K562 (cell line): Measurements from ENCODE around the gene RNF32. TPM values are rescaled to one million over a fixed set of nuclear protein-coding genes. Genes with fewer than 3 reads are reported as not detected.
"Not testable (repeated sequence)": the region's sequence is repeated elsewhere in the genome, so short reads cannot be mapped to it uniquely, and the experiment has no call there.

Source experiments
- ATAC-seq: fragments of 200-7000 bp; cut with Tn5 transposase; 3 replicates; pipeline ENCODE4 v1.9.1; 2020; ENCODE audit warnings: moderate library complexity
- BruUV-seq: library from RNA; stranded (reverse); fragments of 400-500 nt; replicated peaks from 2 replicates; lab custom pipeline; 2021; lab: Mats Ljungman, UMichigan
- CTCF ChIA-PET: fragments of 300-600 bp; formaldehyde crosslinking; extraction: SDS; loops from one replicate; lab custom pipeline; 2021; ENCODE audit warnings: low intra/inter-chr PET ratio; lab: Yijun Ruan, JAX
- POLR2A ChIA-PET: fragments of 300-600, 350-650 bp; sonication (Branson Sonifier 250); formaldehyde crosslinking; extraction: SDS; loops from one replicate; lab custom pipeline; 2021; ENCODE audit warnings: antibody characterized with exemption, inconsistent platforms; lab: Yijun Ruan, JAX
- DNase-seq, 4 experiments: peaks; one replicate each; pipeline versions ENCODE4 v3.0.0 to v3.0.0-alpha.2; 2011 to 2018; ENCODE audit warnings: low spot score in 3 of 4, mixed read lengths in 3 of 4; ENCODE audit errors: extremely low read depth in 1 of 4
- FAIRE-seq: peaks from 2 replicates; lab custom pipeline; 2011; peaks lifted over from hg19 to GRCh38; lab: Jason Lieb, UNC
- H2AFZ ChIP-seq: 2 replicates; pipeline ENCODE4 v1.6.0; 2011; ENCODE audit warnings: low read depth, low read length, control low read depth, inconsistent platforms
- H3K27ac ChIP-seq: fragments of 200-600 bp; 3 replicates; pipeline ENCODE4 v1.8.0; 2011; ENCODE audit warnings: low read depth, mild to moderate bottlenecking, control low read depth, inconsistent platforms, low read length, moderate library complexity, mixed read lengths; ENCODE audit errors: extremely low read depth
- H3K27me3 ChIP-seq, 2 experiments: fragments of 300-600 bp in 1 of 2; 2 replicates in 1 of 2; 3 replicates in 1 of 2; pipeline versions ENCODE4 v1.6.0 to v1.8.0; 2011; ENCODE audit warnings: inconsistent platforms in 2 of 2, low read length in 2 of 2, mild to moderate bottlenecking in 1 of 2, mixed read lengths in 1 of 2, moderate library complexity in 1 of 2; ENCODE audit not compliant: control insufficient read depth in 2 of 2, insufficient read depth in 2 of 2
- H3K36me3 ChIP-seq: fragments of 300-600 bp; 3 replicates; pipeline ENCODE4 v1.8.0; 2011; ENCODE audit warnings: mild to moderate bottlenecking, low read length, inconsistent platforms; ENCODE audit not compliant: control insufficient read depth, insufficient read depth
- H3K4me1 ChIP-seq, 2 experiments: fragments of 200-600 bp in 1 of 2; replicated peaks in 1 of 2; 2 replicates in 1 of 2; 3 replicates in 1 of 2; pipeline versions ENCODE4 v1.5.1 to v1.8.0; 2011; ENCODE audit warnings: inconsistent platforms in 2 of 2, low read length in 2 of 2, mild to moderate bottlenecking in 1 of 2, mixed read lengths in 1 of 2, moderate library complexity in 1 of 2; ENCODE audit not compliant: control insufficient read depth in 2 of 2, insufficient read depth in 2 of 2
- H3K4me2 ChIP-seq: 2 replicates; pipeline ENCODE4 v1.6.1; 2011; ENCODE audit warnings: low read length, control low read depth, inconsistent platforms, mixed read lengths; ENCODE audit not compliant: insufficient read depth
- H3K4me3 ChIP-seq: fragments of 200-600 bp; sonication (generic), shearing (Covaris generic); 2 replicates; pipeline ENCODE4 v1.5.1; 2016; ENCODE audit warnings: control low read depth, inconsistent platforms
- H3K79me2 ChIP-seq: fragments of 200-600 bp; 3 replicates; pipeline ENCODE4 v1.8.0; 2011; ENCODE audit warnings: low read length, inconsistent platforms; ENCODE audit not compliant: control insufficient read depth, insufficient read depth
- H3K9ac ChIP-seq, 2 experiments: 2 replicates each; pipeline versions ENCODE4 v1.6.0 to v1.6.1; 2011; ENCODE audit warnings: low read depth in 2 of 2, low read length in 2 of 2, control low read depth in 1 of 2, inconsistent platforms in 1 of 2, mild to moderate bottlenecking in 1 of 2, mixed read lengths in 1 of 2; ENCODE audit not compliant: insufficient read depth in 1 of 2
- H3K9me1 ChIP-seq: one replicate; pipeline ENCODE4 v1.6.0; 2011; ENCODE audit warnings: inconsistent platforms, mild to moderate bottlenecking, low read length, moderate library complexity; ENCODE audit not compliant: control insufficient read depth, insufficient read depth
- H3K9me3 ChIP-seq: replicated peaks from 2 replicates; pipeline ENCODE4 v1.5.1; 2011; ENCODE audit warnings: low read depth, low read length, inconsistent platforms; ENCODE audit not compliant: control insufficient read depth, insufficient read depth
- H4K20me1 ChIP-seq: replicated peaks from 2 replicates; pipeline ENCODE4 v1.6.1; 2011; ENCODE audit warnings: low read length, inconsistent platforms, mixed read lengths; ENCODE audit not compliant: control insufficient read depth, insufficient read depth
- CEBPB ChIP-seq: fragments of 450-650 bp; IDR thresholded peaks from 2 replicates; pipeline ENCODE4 v1.6.1; 2016; ENCODE audit warnings: missing genetic modification characterization, missing compliant biosample characterization
- CEBPG ChIP-seq, 3 experiments: fragments of 200-800 bp in 1 of 3; sonication (Bioruptor generic) in 1 of 3; sonication (generic) in 1 of 3; formaldehyde crosslinking in 1 of 3; IDR thresholded peaks in 2 of 3; conservative IDR thresholded peaks in 1 of 3; 2 replicates each; pipeline versions ENCODE4 v1.6.1 to v1.8.0; 2016 to 2022; ENCODE audit warnings: missing compliant biosample characterization in 2 of 3, missing genetic modification characterization in 2 of 3, mild to moderate bottlenecking in 1 of 3, missing genetic modification reagents in 1 of 3
- RFX1 ChIP-seq: fragments of 450-650 bp; IDR thresholded peaks from 2 replicates; pipeline ENCODE4 v1.6.1; 2016; ENCODE audit warnings: mild to moderate bottlenecking, moderate library complexity
- WGBS: fragments of 100-300 bp; shearing (Covaris generic); methylation state at CpG from one replicate; pipeline ENCODE4 v1.1.6; 2016; ENCODE audit warnings: low coverage, mixed read lengths; ENCODE audit not compliant: insufficient coverage; ENCODE audit errors: missing lambda C conversion rate; 5-methylcytosine and 5-hydroxymethylcytosine counted together
- in situ Hi-C: fragments of 300-500 bp; cut with MboI; formaldehyde crosslinking; loops from 4 replicates; pipeline ENCODE4 v1.15.0; 2018; ENCODE audit warnings: inconsistent platforms, mixed read lengths
- intact Hi-C: fragments of 100-400 bp; cut with micrococcal nuclease; formaldehyde crosslinking; loops from 2 replicates; pipeline ENCODE4 v1.14.2; 2022
- polyA plus RNA-seq, 8 experiments: library from polyadenylated mRNA; depleted of rRNA in 4 of 8; stranded (reverse) in 5 of 8; unstranded in 3 of 8; fragments of >200 nt; fragmentation: Nextera tagmentation in 2 of 8; fragmentation: Illumina TruSeq in 1 of 8; extraction: Ambion mirVana in 2 of 8; extraction: Trizol in 1 of 8; gene quantifications; 2 replicates each; pipeline versions ENCODE4 v1.2.1 to v1.2.3, GENCODE V29; 2011 to 2014; ENCODE audit warnings: inconsistent platforms in 1 of 8, missing spikeins in 1 of 8
- total RNA-seq, 7 experiments: library from RNA; depleted of rRNA in 6 of 7; stranded (reverse); fragments of >200 nt in 6 of 7; fragmentation: Illumina TruSeq in 2 of 7; extraction: Trizol in 2 of 7; gene quantifications; 2 replicates each; pipeline versions ENCODE4 v1.2.1 to v1.2.3, GENCODE V29; 2011 to 2021; ENCODE audit warnings: low replicate concordance in 1 of 7

RNF32 gene
- total and polyA plus RNA-seq, 9 of the 15 experiments (the other 6 are each of a cell fraction or from before 2014, with no cell fraction given) = 2.6 to 7.0 (median 4.6) TPM

GRCh38 chr7:156619488-156620290, 20.9 kb upstream of the RNF32 start:
- H3K9me1 ChIP-seq; H3K4me3 ChIP-seq; H3K4me2 ChIP-seq; intact Hi-C loops; H2AFZ ChIP-seq; BruUV-seq; H3K36me3 ChIP-seq; in situ Hi-C loops; H4K20me1 ChIP-seq; H3K9me3 ChIP-seq; ATAC-seq; H3K9ac ChIP-seq; H3K79me2 ChIP-seq; H3K27ac ChIP-seq; CTCF ChIA-PET; FAIRE-seq; TF ChIP-seq CEBPG (CRISPR knock-in tag; IDR thresholded peaks at IDR 0.05): not testable (repeated sequence)
- peak; percentile 33 for TF ChIP-seq RFX1
- peak in 1 of 2 experiments; percentile 78; a peak in 2 of 4 replicates for TF ChIP-seq CEBPG (tag; conservative IDR thresholded peaks at IDR 0.05 in 1 of 2, IDR thresholded peaks at IDR 0.05 in 1 of 2)
- peak; percentile 87 for TF ChIP-seq CEBPB (tag)
- DNase-seq = peak in 1 of 4 experiments; percentile 9
- 20% methylated on average over 13 of the region's 13 CpGs for WGBS
- H3K27me3 ChIP-seq = peaks cover 0 to 21% of the 10 kb centered on the region in 2 experiments; a peak in 2 of 5 replicates
- peaks cover 3 to 11% of the 10 kb centered on the region in 2 experiments; a peak in 1 of 5 replicates for H3K4me1 ChIP-seq
- POLR2A ChIA-PET = interaction anchor here (0.6 to 1.7 kb wide), 3 partner anchors 9 to 12 kb away, joined by 3 to 5 read pairs (median 4); no protein-coding TSS in a partner anchor
